HG03432 (cell line): ENCODE data around the gene FNBP1L.

Experiments
- ATAC-seq: cut with Tn5 transposase; IDR thresholded peaks from one replicate; pipeline ENCODE4 v1.9.1; 2021; ENCODE audit warnings: mild to moderate bottlenecking, moderate library complexity; ENCODE audit not compliant: unreplicated experiment

The FNBP1L gene

DNA sequence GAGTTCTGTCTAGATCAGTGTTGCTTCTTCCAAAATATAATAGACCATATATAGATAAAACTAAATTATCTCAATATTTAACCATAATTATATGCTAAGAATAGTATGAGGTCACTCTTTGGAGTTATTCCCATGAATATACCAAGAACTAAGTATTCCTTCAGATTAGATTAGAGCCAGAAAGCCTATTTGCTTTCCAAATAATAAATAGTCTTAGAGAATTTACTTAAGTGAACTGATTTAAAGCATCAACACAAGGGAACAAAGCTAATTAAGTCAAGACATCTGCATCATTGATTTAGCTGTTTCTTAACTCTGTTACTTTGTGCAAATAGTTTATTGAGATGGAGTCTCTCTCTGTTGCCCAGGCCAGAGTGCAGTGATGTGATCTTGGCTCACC, 35.7 kb downstream of the FNBP1L start:
- ATAC-seq = no peak

GRCh38 chr1:93488207-93488606, 40.3 kb downstream of the FNBP1L start:
- ATAC-seq = no peak

DNA sequence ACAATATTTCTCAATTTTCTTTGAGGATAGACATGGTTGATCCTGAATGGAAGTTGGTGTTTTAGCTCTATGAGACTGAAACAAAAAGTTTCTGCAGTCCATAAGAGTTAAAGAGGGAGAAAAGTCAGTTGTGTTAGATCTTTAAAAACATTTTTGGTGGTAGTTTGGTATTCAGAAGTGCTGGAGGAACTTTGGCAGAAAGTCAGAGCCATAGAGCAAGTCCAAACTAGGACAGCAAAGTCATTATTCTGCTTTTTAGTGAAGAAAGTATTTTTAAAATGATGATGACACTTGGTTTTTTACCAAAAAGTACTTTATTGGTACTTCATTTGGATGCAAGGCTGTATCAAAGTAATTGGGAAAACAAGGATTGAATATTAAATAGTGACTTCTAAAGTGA, 41.8 kb downstream of the FNBP1L start:
- no peak for ATAC-seq

DNA sequence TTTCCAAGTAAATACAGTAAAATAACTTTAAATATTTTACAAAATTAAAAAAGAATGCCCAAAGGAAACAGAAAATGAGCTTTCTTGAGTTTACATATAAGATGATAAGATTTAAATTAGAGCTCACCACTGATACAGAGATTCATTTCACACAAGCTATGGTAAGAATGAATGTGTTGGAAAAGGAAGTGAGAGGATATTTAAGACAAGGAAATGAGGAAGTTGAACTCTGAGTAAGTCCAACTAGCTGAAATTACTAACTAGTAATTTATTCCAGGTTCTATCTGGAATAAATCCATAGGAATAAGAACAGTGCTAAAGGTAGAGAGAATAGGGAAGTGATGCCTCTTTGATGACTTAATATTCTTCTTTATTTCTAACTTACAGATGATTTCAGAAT, 42.4 kb downstream of the FNBP1L start:
- ATAC-seq = no peak

DNA sequence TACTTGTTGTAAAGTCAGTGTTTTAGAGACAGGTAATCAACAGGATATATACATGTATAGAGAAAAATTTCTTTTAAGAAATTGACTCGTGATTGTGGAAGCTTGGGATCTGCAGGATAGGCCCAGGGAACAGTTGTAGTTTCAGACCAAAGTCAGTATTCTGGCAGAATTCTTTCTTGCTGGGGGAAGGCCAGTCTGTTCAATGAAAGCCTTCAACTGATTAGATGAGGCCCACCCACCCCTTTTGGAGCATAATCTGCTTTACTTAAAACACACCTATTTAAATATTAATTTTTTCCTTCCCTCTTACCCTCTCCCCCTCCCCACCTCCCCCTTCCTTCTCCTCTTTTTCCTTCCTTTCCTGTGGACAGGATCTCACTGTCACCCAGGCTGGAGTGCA, 48.0 kb downstream of the FNBP1L start:
- no peak for ATAC-seq

GRCh38 chr1:93496520-93496919, 48.6 kb downstream of the FNBP1L start:
- no peak for ATAC-seq

GRCh38 chr1:93499075-93499474, 51.2 kb downstream of the FNBP1L start:
- ATAC-seq = no peak

GRCh38 chr1:93499533-93499932, 51.6 kb downstream of the FNBP1L start:
- no peak for ATAC-seq

DNA sequence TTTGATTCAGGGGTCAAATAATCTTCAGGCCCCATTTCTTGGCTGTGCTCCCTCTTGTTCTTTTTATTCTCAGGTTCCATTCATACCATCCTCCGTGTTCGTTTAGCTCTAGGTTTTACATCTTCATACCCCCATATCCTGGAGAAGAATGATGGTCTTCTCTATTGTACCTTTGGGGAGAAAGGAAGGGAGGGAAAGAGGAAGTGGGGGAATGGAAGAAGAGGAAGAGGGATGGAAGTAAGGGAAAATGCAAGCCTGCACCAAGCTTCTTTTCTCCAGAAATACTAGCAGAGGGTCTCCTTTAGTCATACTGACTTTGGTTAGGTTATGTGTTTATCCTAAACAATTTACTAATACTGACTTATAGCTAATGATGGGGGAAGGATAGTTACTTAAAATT, 52.4 kb downstream of the FNBP1L start:
- no peak for ATAC-seq

DNA sequence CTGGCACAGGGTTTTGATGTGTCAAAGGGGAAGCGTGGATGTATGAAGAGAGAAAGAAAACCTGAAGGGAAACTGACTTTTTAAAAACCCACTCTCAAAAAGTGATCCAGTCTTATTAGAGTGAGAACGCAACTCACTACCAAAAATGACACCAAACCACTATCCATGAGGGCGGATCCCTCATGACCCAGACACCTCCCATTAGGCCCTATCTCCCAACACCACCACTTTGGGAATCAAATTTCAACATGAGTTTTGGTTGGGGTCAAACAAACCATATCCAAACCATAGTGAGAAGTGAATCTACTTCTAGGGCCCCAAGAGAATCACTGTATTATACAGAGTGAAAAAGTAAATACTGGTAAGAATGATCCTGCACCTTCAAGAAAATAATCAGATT, 53.5 kb downstream of the FNBP1L start:
- no peak for ATAC-seq

DNA sequence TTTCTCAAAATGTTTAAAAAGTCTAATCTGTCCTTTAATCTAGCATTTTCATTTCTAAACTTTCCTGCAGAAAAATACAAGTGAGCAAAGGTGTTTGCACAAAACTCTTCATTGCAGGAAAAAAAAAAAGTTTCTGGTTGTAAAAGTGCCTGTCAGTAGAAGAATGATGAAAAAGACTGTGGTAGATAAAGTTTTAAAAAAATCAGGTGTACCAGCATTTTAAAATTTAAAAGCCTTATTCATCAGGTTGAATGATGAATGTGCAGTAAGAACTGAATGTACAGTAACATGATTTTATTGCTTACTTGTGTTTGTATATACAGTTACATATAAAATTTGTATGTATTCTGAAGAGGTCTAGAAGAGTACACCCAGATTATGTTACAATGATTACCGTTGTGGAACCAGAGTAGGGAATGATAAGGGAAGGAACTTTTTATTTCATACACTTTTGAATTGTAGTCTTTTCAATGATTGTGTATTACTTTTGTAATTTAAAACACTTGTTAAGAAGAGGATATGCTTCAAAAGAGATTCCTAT, 54.0 kb downstream of the FNBP1L start:
- no peak for ATAC-seq

- no peak for ATAC-seq
Measured at GRCh38 chr1:93502571-93502970, 54.7 kb downstream of the FNBP1L start.

DNA sequence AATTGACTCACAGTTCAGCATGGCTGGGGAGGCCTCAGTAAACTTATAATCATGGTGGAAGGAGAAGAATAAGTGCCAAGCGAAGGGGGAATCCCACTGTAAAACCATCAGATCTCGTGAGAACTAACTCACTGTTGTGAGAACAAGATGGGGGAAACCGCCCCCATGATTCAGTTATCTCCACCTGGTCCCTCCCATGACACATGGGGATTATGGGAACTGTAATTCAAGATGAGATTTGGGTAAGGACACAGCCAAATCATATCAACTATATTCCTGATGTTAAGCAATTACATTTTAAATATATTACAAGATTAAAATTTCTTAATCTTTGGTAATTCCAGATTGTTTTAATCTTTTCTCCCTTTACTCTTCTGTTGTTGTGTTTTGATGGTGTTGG, 55.2 kb downstream of the FNBP1L start:
- ATAC-seq = no peak

- ATAC-seq = no peak
Measured at GRCh38 chr1:93503816-93504215, 55.9 kb downstream of the FNBP1L start.

DNA sequence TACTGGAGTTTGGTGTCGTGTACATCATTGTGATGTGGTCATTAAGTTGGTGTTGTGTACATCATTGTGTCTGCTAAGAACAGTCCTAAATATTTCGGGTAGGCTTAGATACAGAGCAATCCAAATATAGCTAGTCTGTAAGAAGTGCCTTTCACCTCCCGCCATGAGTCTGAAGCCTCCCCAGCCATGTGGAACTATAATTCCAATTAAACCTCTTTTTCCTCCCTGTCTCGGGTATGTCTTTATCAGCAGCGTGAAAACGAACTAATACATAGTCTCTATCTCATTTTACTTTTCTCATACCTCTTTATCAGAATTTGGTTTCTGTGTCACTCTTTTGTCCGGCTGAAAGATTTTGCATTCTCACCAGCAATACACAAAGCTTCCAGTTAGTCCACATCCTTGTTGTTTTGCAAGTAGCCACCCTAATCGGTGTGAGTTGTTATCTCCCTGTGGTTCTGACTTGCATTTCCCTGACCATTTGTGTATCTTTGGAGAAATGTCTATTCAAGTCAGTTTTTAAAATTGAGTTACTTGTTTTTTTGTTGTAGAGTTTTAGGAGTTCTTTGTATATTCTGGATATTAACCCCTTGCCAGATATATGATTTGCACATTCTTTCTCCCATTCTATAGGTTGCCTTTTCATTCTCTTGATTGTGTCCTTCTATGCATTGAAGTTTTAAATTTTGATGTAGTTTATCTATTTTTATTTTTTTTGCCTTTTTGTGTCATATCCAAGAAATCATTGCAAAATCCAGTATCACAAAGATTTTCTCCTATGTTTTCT, 56.5 kb downstream of the FNBP1L start:
- no peak for ATAC-seq

DNA sequence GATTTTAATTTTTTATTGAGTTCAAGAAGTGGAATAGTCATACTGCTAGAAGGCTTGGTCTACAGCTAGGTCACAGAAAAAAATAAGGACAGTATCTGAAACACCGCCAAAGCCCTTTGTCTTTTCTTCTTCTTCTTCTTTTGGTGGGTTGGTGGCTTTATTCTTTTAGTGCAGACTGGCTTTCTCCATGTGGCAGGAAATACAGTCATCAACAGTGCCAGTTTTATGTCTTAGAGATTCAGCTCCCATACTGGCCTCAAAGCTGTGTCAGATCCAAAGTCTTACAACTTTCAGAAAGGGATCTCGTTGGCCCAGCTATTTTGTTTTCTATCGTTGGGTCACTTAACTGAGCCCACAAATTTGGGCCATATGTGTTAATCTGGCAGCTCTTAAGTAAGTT, 58.2 kb downstream of the FNBP1L start:
- no peak for ATAC-seq

DNA sequence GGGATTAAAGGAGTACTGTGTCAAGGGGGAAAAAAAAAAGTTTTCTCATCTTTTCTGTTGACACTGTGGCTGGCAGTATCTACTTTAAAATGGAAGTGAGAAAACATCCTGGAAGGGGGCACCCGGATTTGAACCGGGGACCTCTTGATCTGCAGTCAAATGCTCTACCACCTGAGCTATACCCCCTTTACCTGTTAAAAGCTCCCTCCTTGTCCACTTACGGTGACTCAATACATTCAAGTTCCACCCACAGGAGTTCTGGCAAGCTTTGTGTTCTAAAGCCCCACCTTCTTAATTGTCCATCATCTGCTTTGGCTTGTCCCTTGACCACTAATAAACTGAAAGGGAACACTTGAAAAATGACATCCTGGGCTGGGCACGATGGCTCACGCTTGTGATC, 68.2 kb downstream of the FNBP1L start:
- no peak for ATAC-seq

GRCh38 chr1:93518516-93518915, 70.6 kb downstream of the FNBP1L start:
- no peak for ATAC-seq

- ATAC-seq = no peak
Measured at GRCh38 chr1:93519199-93519829, 71.4 kb downstream of the FNBP1L start.

- no peak for ATAC-seq
Measured at GRCh38 chr1:93521618-93522017, 73.7 kb downstream of the FNBP1L start.

DNA sequence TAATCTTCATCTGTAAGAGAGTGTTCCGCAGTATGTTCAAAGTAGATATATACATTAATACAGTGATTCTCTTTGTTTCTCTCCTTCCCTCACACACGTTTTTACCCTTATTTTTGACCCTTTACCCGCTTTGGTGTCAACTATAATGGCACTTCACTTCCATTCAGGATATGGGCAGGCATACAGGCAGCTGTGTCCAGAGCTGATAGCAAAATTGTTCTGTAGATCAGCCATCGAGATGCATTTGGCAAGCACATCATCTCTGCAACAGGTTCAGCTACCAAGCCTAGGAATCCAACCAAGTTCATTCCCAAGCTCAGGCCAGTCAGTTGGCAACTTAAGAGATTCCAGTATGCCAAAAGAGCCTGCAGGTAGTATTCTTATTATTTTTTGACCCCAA, 74.8 kb downstream of the FNBP1L start:
- ATAC-seq = no peak

DNA sequence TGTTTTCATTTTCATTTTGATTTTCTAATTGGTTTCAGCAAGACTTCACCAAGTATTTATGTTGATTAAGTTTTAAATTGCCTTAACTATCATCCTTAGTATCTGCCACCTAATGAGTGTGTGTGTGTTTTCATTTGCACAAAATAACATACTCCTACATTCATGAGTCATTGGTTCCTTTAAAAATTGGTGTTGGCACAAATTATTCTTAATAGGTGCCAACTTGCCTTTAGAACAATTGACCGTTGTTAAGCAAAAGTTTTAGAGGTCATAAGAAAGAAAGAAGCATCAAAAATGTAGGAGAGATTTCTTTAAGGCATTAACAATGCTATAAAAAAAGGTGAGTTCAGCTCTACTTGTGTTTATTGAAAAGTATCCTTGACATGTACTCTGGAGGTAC, 77.5 kb downstream of the FNBP1L start:
- ATAC-seq = no peak
